NCI-H748 treated with DMSO at 0.1 percent for 48 hours (cell line): ENCODE data around the gene ROR2.

ENCODE experiments used
- DNase-seq: peaks from one replicate; lab custom pipeline; 2025; lab: John Stamatoyannopoulos, UW

The ROR2 gene

DNA sequence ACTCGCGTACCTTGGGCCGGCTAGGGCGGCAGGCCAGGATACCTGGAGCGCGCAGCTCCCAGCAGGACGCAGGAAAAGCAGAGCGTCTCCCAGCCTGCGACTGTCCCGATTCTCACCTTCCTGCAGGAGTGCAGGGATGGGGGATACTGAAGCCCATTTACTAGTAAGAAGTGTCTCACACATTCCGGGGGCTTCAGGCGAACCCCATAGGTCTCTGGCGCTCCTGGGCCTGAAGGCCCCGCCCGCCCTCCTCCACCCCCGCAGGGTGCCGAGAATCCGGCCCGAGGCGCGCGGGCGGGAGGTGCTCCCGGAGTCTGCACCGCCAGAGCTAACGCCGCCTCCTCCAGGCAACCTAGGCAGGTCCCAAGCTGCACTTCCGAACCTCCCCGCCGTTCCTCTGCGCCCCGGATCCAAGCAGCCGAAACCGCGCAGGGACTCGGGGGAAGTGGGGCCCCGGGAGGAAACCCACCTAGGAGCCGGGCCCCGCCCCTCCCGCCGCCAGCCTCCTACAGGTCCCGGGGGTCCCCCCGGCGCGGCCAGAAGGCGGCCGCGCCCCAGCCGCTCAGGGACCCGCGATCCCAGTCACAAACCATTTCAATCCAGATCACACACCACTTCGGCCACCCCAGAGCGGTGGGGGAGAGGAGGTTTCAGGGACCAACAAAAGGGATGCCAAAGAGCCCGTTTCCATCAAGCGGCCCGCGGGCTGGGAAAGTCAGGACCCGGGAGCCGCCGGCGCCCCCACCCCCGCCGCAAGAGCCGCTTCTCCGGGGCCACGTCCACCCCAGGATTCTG lies 1.2 kb downstream of the ROR2 start:
- DNase-seq, result peak; percentile 28

DNA sequence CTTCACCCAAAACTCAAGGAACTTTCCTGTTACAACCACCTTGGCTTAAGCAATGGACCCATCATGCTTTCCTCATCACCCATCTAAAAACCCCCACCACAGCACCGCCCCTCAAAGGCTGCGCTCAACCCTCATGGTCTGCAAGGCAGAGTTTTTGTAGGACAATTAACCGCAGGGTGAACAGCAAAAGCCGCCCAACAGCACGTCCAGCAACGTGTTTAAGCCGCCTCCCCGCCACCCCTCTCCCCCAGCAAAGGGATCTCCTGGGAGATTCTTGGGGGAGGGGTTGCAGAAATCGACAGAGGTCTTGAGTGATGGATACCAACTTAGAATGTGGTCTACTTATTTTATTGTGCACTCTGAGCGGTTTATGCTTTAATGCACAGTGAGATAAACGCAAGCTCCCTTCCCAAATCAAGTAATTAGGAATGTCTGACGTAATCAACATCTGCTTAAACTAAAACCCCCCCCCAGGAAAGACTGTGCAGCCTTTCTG lies 1.9 kb downstream of the ROR2 start:
- DNase-seq, result no peak

DNA sequence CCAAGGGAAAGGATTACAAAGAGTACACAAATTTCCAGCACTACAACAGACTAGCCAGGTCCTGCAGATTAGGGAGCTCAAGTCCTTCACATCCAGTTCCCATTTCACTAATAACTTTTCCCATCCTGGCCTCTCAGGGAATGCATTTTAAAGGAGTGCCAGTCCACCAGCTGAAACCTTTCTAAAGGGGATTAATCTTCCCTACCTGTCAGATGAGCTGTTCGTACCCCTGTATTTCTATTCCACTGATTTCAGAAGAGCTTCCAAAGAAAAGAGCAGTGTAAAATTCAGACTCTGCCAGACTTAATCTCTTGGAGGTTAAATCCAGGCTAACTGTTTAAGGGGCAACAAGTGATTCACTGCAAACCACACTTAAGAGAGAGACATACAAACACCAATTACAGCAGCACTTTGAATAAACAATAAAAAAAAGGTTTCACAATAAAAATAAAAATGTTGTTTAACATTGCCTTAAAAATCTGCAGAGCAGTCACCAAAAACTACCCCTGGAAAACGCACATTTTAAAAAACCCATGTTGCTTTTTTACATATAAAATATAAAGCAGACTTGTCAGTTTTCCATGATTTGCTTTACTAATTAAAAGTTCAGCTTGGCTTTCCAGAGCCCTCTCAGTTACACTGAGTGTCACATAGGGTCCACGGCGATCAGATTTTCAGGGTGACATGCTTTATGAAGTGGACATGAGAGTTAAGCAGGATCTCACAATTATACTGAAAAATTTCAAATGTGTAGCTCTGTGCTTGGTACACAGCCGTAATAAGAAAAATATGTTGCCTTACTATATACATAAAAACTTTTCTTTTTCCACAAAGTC lies 3.2 kb downstream of the ROR2 start:
- DNase-seq, result no peak

- DNase-seq, result no peak
Measured at GRCh38 chr9:91946196-91946595, 3.8 kb downstream of the ROR2 start.

GRCh38 chr9:91945277-91946085 lies 4.5 kb downstream of the ROR2 start:
- DNase-seq, result no peak

GRCh38 chr9:91944711-91945110 lies 5.3 kb downstream of the ROR2 start:
- no peak for DNase-seq

GRCh38 chr9:91943478-91944470 lies 6.3 kb downstream of the ROR2 start:
- DNase-seq, result no peak

DNA sequence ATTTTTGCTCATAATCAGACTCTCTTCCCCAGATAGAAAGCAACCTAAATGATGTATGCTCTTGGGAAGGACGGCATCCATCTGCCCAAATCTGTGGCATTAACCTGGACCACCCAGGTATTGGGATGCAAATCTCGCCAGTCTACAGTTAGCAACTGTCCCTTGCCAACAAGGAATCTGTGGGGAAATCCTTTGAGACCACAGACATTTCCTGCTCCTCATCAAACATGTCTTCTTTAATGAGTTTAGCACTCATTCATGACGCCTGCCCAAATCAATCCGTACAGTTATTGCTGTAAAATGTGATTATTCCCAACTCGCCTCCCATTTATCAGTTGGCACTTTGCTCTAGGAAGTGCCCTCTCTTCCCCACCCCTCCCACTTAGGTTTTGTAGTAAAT lies 7.8 kb downstream of the ROR2 start:
- no peak for DNase-seq

DNA sequence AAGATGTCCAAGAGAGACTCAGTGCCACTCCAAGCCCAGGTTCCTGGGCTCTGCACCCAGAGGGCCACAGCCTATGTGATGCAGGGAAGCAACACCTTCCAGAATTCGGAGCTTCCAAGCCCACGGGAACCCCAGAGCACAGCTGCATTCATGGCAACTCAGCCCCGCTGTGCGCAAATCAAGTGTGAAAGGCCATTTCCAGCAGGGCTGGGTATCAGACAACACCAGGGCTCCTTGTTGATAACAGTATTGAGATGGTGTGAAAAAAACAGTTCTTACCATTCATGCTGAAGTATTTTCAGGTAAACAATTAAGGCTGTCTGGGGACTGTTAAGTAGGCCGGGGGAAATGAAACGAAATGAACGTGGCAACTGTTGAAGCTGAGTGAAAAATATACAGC lies 10.1 kb downstream of the ROR2 start:
- DNase-seq, result no peak

DNA sequence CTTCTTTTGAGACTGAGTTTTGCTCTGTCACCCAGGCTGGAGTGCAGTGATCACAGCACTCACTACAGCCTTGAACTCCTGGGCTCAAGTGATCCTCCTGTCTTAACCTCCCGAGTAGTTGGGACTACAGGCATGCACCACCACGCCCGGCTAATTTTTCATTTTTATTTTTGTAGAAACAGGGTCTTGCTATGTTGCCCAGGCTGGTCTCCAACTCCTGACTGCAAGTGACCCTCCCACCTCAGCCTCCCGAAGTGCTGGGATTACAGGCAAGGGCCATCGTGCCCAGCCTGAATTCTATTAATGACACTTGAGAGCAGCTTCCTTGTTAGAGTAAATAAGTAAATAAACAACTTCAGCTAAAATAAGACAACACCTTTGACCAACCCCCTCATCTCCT lies 12.3 kb downstream of the ROR2 start:
- no peak for DNase-seq

DNA sequence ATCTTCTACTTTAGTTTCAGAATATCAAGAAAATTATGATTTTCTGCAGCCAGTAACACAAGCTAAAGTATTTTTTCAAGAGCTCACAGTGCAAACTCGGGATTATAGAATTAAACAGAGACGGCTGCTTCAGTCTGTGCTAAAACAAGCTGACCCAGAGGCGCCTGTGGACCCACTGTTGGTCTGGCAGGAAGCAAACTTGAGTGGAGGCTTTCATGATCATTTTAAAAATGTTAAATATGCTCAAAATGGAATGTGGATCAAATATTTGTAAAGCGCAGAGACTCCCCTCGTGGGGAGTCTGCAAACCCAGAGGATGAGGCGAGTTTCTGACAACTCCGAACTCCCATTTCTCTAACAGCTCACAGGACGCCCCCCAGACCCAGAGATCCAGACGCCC lies 13.0 kb downstream of the ROR2 start:
- no peak for DNase-seq

DNA sequence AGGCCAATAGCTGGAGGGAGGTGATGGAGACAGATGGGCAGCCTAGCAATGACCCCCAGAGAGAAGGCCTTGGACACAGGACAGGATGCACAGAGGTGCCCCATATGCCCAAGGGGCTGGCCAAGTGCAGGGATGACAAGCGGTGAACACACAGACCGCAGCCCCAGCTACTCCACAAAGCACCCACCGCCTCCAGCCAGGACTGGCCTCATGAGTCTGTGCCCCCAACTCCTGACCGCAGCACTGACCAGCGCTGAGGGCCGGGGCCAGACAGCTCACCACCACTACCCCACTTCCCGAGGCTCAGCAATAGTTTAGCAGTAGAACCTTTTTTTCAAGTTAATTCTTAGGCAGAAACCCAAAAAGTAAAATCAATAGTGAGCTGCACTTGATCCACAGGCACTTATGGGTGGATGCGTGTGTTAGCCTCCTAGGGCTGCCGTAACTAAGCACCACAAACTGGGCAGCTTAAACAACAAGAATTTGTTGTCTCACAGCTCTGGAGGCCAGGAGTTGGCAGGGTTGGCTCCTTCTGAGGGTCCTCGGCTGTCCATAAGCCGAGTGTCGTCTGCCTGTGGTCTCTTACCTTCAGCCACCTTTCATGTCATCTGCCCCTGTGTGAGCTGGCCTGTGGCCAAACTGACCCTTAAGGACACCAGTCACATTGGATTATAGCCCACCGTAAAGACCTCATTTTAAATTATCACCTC lies 14.1 kb downstream of the ROR2 start:
- DNase-seq, result no peak

DNA sequence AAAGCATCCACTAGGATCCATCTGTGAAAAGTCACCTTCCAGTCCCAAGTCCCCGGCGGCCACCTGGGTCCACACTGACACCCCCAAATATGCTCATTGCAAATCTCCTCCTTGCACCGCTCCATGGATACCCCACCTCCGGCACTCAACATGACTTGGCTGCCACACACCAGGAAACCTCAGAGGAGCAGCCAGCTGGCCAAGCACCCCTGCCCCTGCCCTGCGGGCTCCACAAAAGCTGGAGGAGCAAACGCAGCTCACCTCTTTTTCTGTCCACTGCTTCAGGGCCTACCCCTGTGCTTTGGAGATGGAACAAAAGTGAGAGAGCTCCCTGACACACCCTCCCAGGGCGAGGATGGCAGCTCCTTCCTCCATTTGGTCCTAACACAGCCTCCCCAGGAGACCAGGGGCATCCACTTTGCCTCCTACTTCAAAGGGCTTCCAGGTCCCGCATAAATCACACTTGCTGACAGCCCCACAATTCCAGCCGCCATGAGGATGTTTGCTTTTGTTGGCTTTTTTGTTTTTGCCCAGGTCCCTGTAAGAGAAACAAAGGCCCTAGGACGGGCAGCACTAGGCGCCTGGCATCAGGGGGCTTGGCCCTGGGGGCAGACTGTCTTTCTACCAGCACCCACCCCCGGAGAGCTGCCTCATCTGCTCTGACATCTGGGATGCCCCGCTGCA lies 14.8 kb downstream of the ROR2 start:
- no peak for DNase-seq

GRCh38 chr9:91934654-91935053 lies 15.4 kb downstream of the ROR2 start:
- no peak for DNase-seq

DNA sequence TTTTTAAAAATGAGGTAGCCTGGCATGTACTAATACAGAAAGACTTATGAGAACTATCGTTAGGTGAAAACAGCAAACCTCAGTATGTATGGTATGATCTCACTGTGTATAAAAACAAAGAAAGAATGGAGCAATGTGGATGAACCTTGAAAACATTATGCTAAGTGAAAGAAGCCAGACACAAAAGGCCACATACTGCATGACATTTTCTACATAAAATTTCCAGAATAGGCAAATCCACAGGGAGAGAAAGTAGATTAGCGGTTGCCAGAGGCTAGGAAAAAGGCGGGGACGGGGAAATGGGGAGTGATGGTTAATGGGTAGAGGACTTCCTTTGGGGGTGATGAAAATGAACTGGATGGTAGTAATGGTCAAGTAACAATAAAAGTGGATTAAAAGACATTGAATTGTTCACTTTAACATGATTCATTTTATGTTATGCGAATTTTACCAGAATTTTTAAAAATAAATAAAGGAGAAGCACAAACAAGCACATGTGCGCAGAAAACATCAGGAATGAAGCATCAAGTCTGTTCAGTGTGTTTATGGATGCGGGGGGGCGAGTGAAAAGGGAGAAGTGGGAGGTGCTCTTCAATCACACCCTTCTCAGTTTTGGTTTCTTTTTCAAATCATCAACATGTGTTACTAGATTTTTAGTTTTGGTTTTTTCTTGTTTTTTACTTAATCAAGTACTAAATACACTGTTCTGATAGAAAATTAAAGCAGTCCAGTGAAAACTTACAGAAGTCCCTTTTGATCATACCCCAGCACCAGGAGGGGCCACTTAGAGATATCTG lies 16.3 kb downstream of the ROR2 start:
- DNase-seq, result no peak

DNA sequence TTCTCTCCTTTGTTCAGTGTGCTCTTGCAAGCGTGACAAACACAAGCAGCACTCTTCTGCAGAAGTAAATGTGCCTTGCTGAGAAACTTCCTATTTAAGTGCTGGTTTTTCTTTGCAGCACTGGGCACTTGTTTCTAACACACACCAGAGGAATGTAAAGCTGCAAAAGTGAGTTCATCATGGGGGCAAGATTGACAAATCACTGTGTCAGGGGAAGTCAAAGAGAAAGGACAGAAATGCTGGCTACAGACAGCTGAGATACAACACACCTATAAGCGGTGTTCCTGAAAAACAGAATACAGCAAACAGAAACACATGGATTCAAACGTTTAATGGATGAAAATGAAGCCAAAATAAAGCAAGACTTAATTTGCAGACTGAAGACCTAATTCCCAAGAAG lies 19.6 kb downstream of the ROR2 start:
- DNase-seq, result no peak

GRCh38 chr9:91929331-91929730 lies 20.7 kb downstream of the ROR2 start:
- no peak for DNase-seq

- no peak for DNase-seq
Measured at GRCh38 chr9:91927922-91928510, 22.0 kb downstream of the ROR2 start.

- no peak for DNase-seq
Measured at GRCh38 chr9:91924090-91924489, 25.9 kb downstream of the ROR2 start.
